ENCODE measurements around the gene ANKS1A.
"Not testable (repeated sequence)": the region's sequence is repeated elsewhere in the genome, so short reads cannot be mapped to it uniquely, and the experiment has no call there.

The ANKS1A gene

DNA sequence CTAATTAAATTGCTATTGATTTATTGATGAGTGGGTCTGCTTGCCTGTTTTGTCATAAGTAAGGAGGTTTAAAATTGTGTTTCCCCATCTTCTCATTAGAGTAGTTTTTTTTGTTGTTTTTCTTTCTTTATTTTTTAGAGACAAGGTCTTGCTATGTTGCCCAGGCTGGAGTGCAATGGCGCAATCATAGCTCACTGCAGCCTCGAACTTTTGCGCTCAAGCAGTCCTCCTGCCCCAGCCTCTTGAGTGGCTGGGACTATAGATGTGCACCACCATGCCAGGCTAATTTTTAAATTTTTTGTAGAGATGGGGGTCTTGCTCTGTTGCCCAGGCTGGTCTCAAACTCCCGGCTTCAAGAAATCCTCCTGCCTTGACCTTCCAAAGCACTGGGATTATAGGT is 31.0 kb downstream of the ANKS1A start:
- no peak for DNase-seq

GRCh38 chr6:34922177-34922663 is 33.2 kb downstream of the ANKS1A start:
- DNase-seq: no peak

DNA sequence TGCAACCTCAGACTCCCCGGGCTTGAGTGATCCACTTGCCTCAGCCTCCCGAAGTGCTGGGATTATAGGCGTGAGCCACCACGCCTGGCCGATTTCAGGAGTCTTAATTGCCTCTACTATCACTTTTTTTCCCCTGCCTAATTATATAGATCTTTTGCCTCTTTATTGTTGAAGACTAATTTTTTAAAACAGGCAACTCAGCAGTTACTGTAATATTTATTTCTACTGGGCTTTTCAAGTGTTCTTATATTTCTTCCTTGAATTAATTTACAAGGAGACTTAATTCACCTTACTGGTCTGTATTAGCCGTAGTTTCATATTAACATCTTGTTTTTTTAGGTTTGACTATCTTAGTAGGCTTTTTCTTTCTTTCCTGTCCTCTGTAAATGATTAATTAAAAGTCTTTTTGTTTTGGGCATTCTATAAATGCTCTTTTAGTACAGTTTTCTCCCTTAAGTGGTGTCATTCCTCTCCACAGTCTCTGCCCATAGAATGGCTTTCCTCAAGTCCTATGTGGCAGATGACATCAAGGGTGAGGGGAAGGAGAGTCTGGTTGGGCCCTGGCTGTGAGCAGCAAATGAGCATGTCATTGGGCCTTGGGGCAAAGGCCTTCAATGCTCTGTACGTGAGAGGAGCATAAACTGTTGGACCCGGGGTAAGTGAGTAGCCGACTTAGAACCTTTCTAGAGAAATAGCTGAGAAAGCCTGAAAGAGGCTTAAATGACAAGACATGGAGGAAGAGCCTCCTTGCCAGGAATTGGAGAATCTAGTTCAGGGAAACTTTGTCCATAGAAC is 36.0 kb downstream of the ANKS1A start:
- no peak for DNase-seq

DNA sequence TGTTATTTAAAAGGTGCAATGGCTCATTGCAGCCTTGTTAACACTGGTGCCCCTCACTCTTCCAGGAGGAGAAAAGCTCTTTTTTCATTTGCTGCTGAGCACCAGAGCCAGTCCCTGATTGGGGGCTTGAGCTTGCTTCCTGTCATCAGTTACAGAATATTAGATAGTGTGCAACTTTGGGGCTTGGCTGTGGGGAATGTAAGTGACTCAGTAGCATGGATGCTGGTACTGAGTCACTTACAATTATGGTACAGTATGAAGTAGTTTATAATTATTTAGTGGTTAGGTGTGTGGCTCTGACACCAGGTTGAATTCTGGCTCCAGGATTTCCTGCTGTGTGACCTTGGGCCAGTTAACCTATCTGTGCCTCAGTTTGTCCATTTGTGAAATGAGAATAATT is 37.6 kb downstream of the ANKS1A start:
- DNase-seq: no peak

- no peak for DNase-seq
Measured at GRCh38 chr6:34928220-34928619, 39.2 kb downstream of the ANKS1A start.

DNA sequence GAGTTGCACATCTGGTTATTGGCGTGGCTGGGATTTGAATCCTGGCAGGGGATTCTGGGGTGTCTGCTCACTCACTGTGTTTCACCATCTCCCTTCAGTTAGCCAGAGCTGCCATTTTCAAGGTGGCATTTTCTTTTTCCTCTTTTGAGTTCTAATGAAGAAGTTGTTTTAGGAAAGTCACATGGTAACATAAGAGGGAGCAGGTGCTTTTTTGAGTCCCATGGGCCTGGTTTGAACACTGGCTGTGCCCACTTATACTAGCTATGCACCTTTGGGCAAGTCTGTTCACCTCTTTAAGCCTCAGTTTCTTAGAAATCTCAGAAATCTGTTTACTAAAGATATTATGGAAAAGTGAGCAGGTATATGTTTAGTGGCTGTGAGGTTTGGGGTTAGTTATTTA is 39.6 kb downstream of the ANKS1A start:
- no peak for DNase-seq

DNA sequence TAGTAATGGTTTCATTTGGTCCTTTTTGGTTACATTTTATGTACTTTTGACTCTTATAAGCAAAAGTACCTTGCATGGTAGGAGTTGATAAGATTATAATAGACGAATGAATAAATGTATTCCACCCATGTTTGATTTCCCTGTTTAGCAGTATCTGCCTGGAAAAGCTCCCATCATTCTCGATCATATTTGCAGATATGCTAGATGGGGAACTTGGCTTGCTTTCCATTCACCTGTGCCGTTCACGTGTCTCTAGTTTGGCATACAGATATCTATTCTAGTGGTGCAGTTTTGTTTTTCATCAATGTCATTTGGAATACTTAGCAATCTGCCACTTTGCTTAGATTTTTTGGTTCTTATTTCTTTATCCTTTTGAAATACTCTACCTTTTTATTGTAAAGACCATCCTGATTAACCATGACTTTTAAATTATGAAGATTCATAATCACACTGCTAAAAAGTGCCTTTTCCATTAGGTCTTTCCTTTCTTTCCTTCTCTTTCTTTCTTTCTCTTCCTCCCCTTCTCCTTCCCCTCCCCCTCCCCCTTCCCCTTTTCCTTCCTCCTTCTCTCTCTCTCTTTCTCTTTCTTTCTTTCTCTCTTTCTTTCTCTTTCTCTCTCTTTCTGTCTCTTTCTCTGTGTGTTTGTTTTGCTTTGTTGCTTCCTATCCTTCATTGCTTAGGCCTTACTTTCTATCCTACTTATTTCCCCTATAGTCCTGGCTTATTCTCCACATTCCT is 40.4 kb downstream of the ANKS1A start:
- DNase-seq: no peak

GRCh38 chr6:34930221-34930620 is 41.2 kb downstream of the ANKS1A start:
- DNase-seq: no peak

- DNase-seq: not testable (repeated sequence)
Measured at GRCh38 chr6:34932202-34932601, 43.1 kb downstream of the ANKS1A start.

- no peak for DNase-seq
Measured at GRCh38 chr6:34934516-34934915, 45.5 kb downstream of the ANKS1A start.

- no peak for DNase-seq
Measured at GRCh38 chr6:34938268-34938667, 49.2 kb downstream of the ANKS1A start.

- DNase-seq: no peak
Measured at GRCh38 chr6:34940030-34940434, 51.0 kb downstream of the ANKS1A start.

GRCh38 chr6:34941421-34941820 is 52.4 kb downstream of the ANKS1A start:
- no peak for DNase-seq

- no peak for DNase-seq
Measured at GRCh38 chr6:34945317-34945716, 56.3 kb downstream of the ANKS1A start.

- DNase-seq: peak; percentile 19
Measured at GRCh38 chr6:34947561-34947960, 58.5 kb downstream of the ANKS1A start.

GRCh38 chr6:34949636-34950035 is 60.6 kb downstream of the ANKS1A start:
- DNase-seq: no peak

DNA sequence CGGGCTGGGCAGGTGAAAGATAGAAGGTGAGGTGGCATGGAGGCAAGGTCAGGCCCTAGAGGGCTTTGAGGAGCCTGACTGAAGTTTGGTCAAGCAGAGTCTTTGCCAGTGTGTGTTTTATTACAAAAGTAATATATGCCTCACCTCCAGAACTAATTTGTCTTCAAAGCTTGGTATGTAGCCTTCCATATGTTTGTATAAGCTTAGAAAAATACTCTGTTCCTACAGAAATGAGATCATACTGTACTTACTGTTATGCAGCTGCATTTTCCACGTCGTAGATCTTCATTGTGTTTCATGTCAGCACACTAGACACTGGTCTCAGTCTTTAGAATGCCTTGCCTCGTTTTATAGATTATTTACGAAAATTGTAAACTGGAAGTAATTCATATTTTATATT is 61.8 kb downstream of the ANKS1A start:
- DNase-seq: no peak

DNA sequence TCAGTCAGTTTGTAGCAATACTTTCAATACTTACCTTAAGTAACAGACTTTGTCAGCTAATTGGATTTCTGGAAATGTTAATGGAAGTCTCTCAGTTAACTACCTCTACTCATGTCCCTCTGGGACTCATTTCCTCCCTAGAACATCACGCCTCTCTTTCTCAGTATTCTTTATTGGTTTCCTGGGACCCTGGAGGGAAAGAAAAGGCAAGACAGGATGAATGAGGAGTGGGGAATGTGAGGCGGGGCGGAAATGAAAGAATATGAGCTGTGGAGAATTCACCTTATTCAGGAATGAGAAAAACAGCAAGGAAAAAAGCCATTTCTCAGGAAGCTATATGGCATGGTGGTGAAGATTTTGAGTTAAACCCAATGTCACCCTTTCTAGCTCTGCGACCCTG is 62.7 kb downstream of the ANKS1A start:
- no peak for DNase-seq

GRCh38 chr6:34953061-34954025 is 64.3 kb downstream of the ANKS1A start:
- DNase-seq: no peak

- DNase-seq: no peak
Measured at GRCh38 chr6:34955442-34955841, 66.4 kb downstream of the ANKS1A start.

DNA sequence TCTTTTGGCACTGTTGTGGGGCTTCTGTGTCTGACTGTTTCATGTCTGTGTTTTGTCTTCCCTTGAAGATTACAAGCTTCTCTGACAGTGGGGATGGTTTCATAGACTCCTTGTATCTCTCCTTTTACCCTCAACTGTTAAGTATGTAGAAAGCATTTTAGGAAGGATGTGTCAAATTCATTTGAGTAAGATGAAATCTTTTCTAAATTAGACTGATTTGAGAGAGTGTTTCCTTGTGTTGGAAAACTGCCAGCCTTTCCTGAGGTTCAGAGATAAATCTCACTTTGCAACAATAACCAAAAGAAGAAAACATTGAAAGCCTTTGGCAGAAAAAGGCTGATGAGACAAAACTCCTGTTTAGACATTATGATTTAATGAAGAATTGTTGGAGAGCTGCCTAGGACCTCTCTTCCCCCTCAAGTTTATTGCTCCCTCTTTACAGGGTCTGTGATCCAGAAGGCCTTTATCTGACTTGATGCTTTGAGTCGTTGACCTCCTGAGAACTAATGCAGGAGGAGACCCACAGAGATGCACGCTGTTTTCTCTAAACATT is 68.3 kb downstream of the ANKS1A start:
- DNase-seq: no peak

- no peak for DNase-seq
Measured at GRCh38 chr6:34958734-34959133, 69.7 kb downstream of the ANKS1A start.

DNA sequence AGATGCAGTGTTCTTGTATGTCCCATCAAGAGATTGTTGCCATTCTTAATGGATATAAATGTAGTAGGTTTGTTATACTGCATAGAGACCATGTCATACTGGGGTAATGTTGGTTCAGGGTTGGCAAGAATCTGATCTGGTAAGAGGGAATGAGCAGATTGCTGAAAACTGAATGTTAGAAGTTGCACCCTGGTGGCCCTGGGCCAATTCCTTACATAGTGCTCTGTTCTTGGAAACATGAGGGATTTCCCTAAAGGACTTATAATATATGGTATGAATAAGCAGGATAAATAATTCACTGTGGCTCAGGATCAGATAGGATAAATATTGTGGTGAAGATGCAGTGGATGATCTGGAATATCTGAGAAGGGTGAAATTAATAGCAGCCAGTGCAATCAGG is 70.2 kb downstream of the ANKS1A start:
- DNase-seq: no peak

All from RPMI8226 (cell line).